Ramos (cell line): ENCODE measurements around the gene ALDH3A1.

ENCODE experiments used
- in situ Hi-C: fragments of 300-500 bp; cut with MboI; formaldehyde crosslinking; loops from one replicate; pipeline ENCODE4 v1.14.3; 2022; ENCODE audit warnings: low sequenced_read_pairs; ENCODE audit not compliant: unreplicated experiment

Gene ALDH3A1

GRCh38 chr17:19762515-19762961 lies 14.4 kb upstream of the ALDH3A1 start:
- in situ Hi-C loops, result loop anchor here (10.0 kb wide), 1 partner anchor 398 kb away; the partner anchor contains the start of gene B9D1

GRCh38 chr17:19760746-19761145 lies 12.6 kb upstream of the ALDH3A1 start:
- in situ Hi-C loops, result loop anchor here (10.0 kb wide), 1 partner anchor 396 kb away; the partner anchor contains the start of gene B9D1

GRCh38 chr17:19759568-19760549 lies 11.8 kb upstream of the ALDH3A1 start:
- in situ Hi-C loops, result loop anchor here (10.0 kb wide), 1 partner anchor 395 kb away; the partner anchor contains the start of gene B9D1

- in situ Hi-C loops, result no loop called here
Measured at GRCh38 chr17:19757536-19758180, 9.6 kb upstream of the ALDH3A1 start.

GRCh38 chr17:19756546-19756945 lies 8.4 kb upstream of the ALDH3A1 start:
- in situ Hi-C loops, result no loop called here

GRCh38 chr17:19755821-19756510 lies 7.9 kb upstream of the ALDH3A1 start:
- in situ Hi-C loops, result no loop called here

GRCh38 chr17:19755392-19755791 lies 7.3 kb upstream of the ALDH3A1 start:
- in situ Hi-C loops, result no loop called here

- in situ Hi-C loops, result no loop called here
Measured at GRCh38 chr17:19753661-19754463, 5.8 kb upstream of the ALDH3A1 start.

GRCh38 chr17:19753051-19753509 lies 5.0 kb upstream of the ALDH3A1 start:
- in situ Hi-C loops, result no loop called here

- in situ Hi-C loops, result no loop called here
Measured at GRCh38 chr17:19752216-19753050, 4.3 kb upstream of the ALDH3A1 start.

- in situ Hi-C loops, result no loop called here
Measured at GRCh38 chr17:19750835-19751234, 2.7 kb upstream of the ALDH3A1 start.

- in situ Hi-C loops, result no loop called here
Measured at GRCh38 chr17:19750020-19750572, 2.0 kb upstream of the ALDH3A1 start.

- in situ Hi-C loops, result no loop called here
Measured at GRCh38 chr17:19748807-19749193, 702 bp upstream of the ALDH3A1 start.

GRCh38 chr17:19747159-19747719 lies 859 bp downstream of the ALDH3A1 start:
- in situ Hi-C loops, result no loop called here

GRCh38 chr17:19746517-19746916 lies 1.6 kb downstream of the ALDH3A1 start:
- in situ Hi-C loops, result no loop called here

GRCh38 chr17:19744922-19745757 lies 3.0 kb downstream of the ALDH3A1 start:
- in situ Hi-C loops, result no loop called here

GRCh38 chr17:19744492-19744891 lies 3.6 kb downstream of the ALDH3A1 start:
- in situ Hi-C loops, result no loop called here
